ENCODE measurements around the gene RSPO4. TPM values are rescaled to one million over a fixed set of nuclear protein-coding genes. Genes with fewer than 3 reads are reported as not detected.

RSPO4 gene
- total RNA-seq, 8 experiments from 2014 or later = 0.05 to 0.81 (median 0.28) TPM; not detected in 1

DNA sequence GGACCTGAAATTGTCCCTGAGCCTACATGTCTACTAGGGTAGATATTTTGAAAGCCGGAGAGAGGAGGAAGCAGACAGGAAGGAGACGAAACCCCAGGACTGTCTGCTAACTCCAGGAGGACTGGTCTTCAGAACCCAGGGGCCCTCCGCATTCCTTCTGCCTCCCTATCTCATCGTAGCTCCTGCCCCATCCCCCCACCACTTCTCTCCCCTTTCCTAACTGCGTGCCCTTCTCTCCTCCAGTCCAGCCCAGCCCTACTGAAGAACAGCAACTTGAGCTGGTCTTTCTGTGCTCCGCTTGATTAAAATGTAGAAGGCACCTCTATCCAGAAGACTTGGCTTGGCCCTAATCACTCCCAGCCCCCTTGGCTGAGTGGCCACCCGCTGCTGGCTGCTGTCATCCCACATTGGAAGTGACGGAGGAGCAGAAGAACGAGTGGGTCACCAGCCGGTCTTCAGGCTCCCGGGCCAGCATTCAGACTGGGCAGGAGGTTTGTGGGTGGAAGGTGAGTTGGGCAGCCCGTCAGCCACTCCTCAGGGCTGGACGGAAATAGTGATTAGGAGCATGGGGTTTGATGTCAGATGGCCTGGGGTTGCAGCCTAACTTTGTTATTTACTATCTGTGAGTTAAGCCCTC, 57.2 kb downstream of the RSPO4 start:
- Histone ChIP-seq H3K4me3 (no peak overlapping the region), H3K4me1 (replicated peaks in 1 of 2) (no peaks in the 10 kb centered on the region), H3K27ac (no peak overlapping the region)
- WGBS, 10 experiments = 0 to 100% (median 63%) methylated on average over 1 to 8 of the region's 13 CpGs; no CpG with 5 or more reads in 2 of the 10 experiments
- no peak for ATAC-seq (replicated peaks in 6 of 8)
- in situ Hi-C loops (cut with MboI; ENCODE audit: low pct_unique_long_range_greater_than_20kb in 2 of 9, low sequenced_read_pairs in 9 of 9, unreplicated experiment in 9 of 9) = no loop called here

- no peaks in the 10 kb centered on the region for H3K4me1 ChIP-seq (replicated peaks in 1 of 2)
- in situ Hi-C loops (cut with MboI; ENCODE audit: low pct_unique_long_range_greater_than_20kb in 2 of 9, low sequenced_read_pairs in 9 of 9, unreplicated experiment in 9 of 9) = no loop called here
- no peak overlapping the region for H3K4me3 ChIP-seq
- WGBS, 10 experiments = 40 to 94% (median 81%) methylated on average over 1 to 2 of the region's 9 CpGs; no CpG with 5 or more reads in 4 of the 10 experiments
- H3K27ac ChIP-seq = no peak overlapping the region
- no peak for ATAC-seq (replicated peaks in 6 of 8)
Observed at GRCh38 chr20:944148-944547, 58.0 kb downstream of the RSPO4 start.

- ATAC-seq (replicated peaks in 6 of 8) = no peak
- in situ Hi-C loops (cut with MboI; ENCODE audit: low pct_unique_long_range_greater_than_20kb in 2 of 9, low sequenced_read_pairs in 9 of 9, unreplicated experiment in 9 of 9) = no loop called here
- Histone ChIP-seq H3K27ac (no peak overlapping the region), H3K4me1 (replicated peaks in 1 of 2) (no peaks in the 10 kb centered on the region), H3K4me3 (no peak overlapping the region)
- whole genome bisulfite sequencing, 10 experiments = 50 to 100% (median 70%) methylated on average over 1 to 4 of the region's 7 CpGs
Observed at GRCh38 chr20:942611-943010, 59.5 kb downstream of the RSPO4 start.

GRCh38 chr20:940926-941325, 61.2 kb downstream of the RSPO4 start:
- WGBS, 10 experiments = 0 to 79% (median 58%) methylated on average over 1 to 5 of the region's 5 CpGs; no CpG with 5 or more reads in 5 of the 10 experiments
- Histone ChIP-seq H3K4me1 (replicated peaks in 1 of 2) (no peaks in the 10 kb centered on the region), H3K4me3 (no peak overlapping the region), H3K27ac (no peak overlapping the region)
- no peak for ATAC-seq (replicated peaks in 6 of 8)
- in situ Hi-C loops (cut with MboI; ENCODE audit: low pct_unique_long_range_greater_than_20kb in 2 of 9, low sequenced_read_pairs in 9 of 9, unreplicated experiment in 9 of 9) = no loop called here

DNA sequence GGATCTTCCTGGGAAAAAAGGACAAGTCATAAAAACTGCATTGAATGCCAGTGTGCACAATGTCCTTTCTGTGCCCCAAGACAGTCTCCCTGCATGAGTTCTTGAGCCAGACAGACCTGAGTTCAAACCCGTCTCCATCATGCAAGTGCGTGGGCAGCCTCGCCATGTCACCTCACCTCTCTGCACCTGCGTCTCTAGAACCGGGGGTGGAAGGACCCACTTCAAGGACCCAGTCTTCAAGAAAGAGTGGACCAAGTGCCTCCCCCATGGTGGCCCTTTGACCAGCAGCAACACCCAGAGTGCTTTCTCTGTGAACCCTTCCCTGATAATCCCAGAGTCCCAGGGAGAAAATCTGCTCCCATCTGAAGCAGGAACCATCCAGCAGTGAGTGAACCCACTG, 62.5 kb downstream of the RSPO4 start:
- ATAC-seq (replicated peaks in 6 of 8) = no peak
- in situ Hi-C loops (cut with MboI; ENCODE audit: low pct_unique_long_range_greater_than_20kb in 2 of 9, low sequenced_read_pairs in 9 of 9, unreplicated experiment in 9 of 9) = no loop called here
- H3K4me3 ChIP-seq = no peak overlapping the region
- H3K27ac ChIP-seq = no peak overlapping the region
- no peaks in the 10 kb centered on the region for H3K4me1 ChIP-seq (replicated peaks in 1 of 2)
- WGBS, 10 experiments = 70 to 93% (median 83%) methylated on average over 1 to 5 of the region's 5 CpGs; no CpG with 5 or more reads in 6 of the 10 experiments

GRCh38 chr20:934186-934840, 67.8 kb downstream of the RSPO4 start:
- no peak overlapping the region for H3K27ac ChIP-seq
- H3K4me3 ChIP-seq = no peak overlapping the region
- no peaks in the 10 kb centered on the region for H3K4me1 ChIP-seq (replicated peaks in 1 of 2)
- in situ Hi-C loops (cut with MboI; ENCODE audit: low pct_unique_long_range_greater_than_20kb in 2 of 9, low sequenced_read_pairs in 9 of 9, unreplicated experiment in 9 of 9) = no loop called here
- WGBS, 10 experiments = 0 to 80% (median 43%) methylated on average over 1 to 7 of the region's 9 CpGs; no CpG with 5 or more reads in 1 of the 10 experiments
- no peak for ATAC-seq (replicated peaks in 6 of 8)

GRCh38 chr20:933029-933428, 69.1 kb downstream of the RSPO4 start:
- ATAC-seq (replicated peaks in 6 of 8) = peak in 1 of 8 experiments; percentile 28
- Histone ChIP-seq H3K4me1 (replicated peaks in 1 of 2) (no peaks in the 10 kb centered on the region), H3K4me3 (no peak overlapping the region), H3K27ac (no peak overlapping the region)
- WGBS, 10 experiments = 5 to 90% (median 54%) methylated on average over 1 to 2 of the region's 2 CpGs
- in situ Hi-C loops (cut with MboI; ENCODE audit: low pct_unique_long_range_greater_than_20kb in 2 of 9, low sequenced_read_pairs in 9 of 9, unreplicated experiment in 9 of 9) = no loop called here

- no peak for ATAC-seq (replicated peaks in 6 of 8)
- H3K4me1 ChIP-seq (replicated peaks in 1 of 2) = peaks cover 0 to 4% of the 10 kb centered on the region in 2 donors
- no peak overlapping the region for H3K27ac ChIP-seq
- no peak overlapping the region for H3K4me3 ChIP-seq
- WGBS, 10 experiments = 0 to 29% (median 21%) methylated on average over 1 of the region's 1 CpG
- in situ Hi-C loops (cut with MboI; ENCODE audit: low pct_unique_long_range_greater_than_20kb in 2 of 9, low sequenced_read_pairs in 9 of 9, unreplicated experiment in 9 of 9) = no loop called here
Observed at GRCh38 chr20:931401-931800, 70.7 kb downstream of the RSPO4 start.

- in situ Hi-C loops (cut with MboI; ENCODE audit: low pct_unique_long_range_greater_than_20kb in 2 of 9, low sequenced_read_pairs in 9 of 9, unreplicated experiment in 9 of 9) = no loop called here
- 0 to 92% (median 62%) methylated on average over 1 to 5 of the region's 6 CpGs; no CpG with 5 or more reads in 2 of the 10 experiments for WGBS, 10 experiments
- Histone ChIP-seq H3K4me1 (replicated peaks in 1 of 2) (peaks cover 0 to 4% of the 10 kb centered on the region in 2 donors), H3K27ac (no peak overlapping the region), H3K4me3 (no peak overlapping the region)
- ATAC-seq (replicated peaks in 6 of 8) = peak in 7 of 8 experiments; percentile 21 to 84 (median 50)
Observed at GRCh38 chr20:926670-927069, 75.4 kb downstream of the RSPO4 start.

- ATAC-seq (replicated peaks in 6 of 8) = no peak
- Histone ChIP-seq H3K27ac (no peak overlapping the region), H3K4me1 (replicated peaks in 1 of 2) (peaks cover 0 to 4% of the 10 kb centered on the region in 2 donors), H3K4me3 (no peak overlapping the region)
- 54 to 100% (median 80%) methylated on average over 2 to 9 of the region's 9 CpGs; no CpG with 5 or more reads in 2 of the 10 experiments for WGBS, 10 experiments
- in situ Hi-C loops (cut with MboI; ENCODE audit: low pct_unique_long_range_greater_than_20kb in 2 of 9, low sequenced_read_pairs in 9 of 9, unreplicated experiment in 9 of 9) = no loop called here
Observed at GRCh38 chr20:925516-925915, 76.6 kb downstream of the RSPO4 start.

GRCh38 chr20:924639-925038, 77.5 kb downstream of the RSPO4 start:
- in situ Hi-C loops (cut with MboI; ENCODE audit: low pct_unique_long_range_greater_than_20kb in 2 of 9, low sequenced_read_pairs in 9 of 9, unreplicated experiment in 9 of 9) = no loop called here
- H3K4me3 ChIP-seq = no peak overlapping the region
- no peak overlapping the region for H3K27ac ChIP-seq
- ATAC-seq (replicated peaks in 6 of 8) = peak in 2 of 8 experiments; percentile 21 to 81
- peaks cover 0 to 4% of the 10 kb centered on the region in 2 donors for H3K4me1 ChIP-seq (replicated peaks in 1 of 2)

- Histone ChIP-seq H3K27ac (no peak overlapping the region), H3K4me3 (no peak overlapping the region), H3K4me1 (replicated peaks in 1 of 2) (peaks cover 0 to 4% of the 10 kb centered on the region in 2 donors)
- no peak for ATAC-seq (replicated peaks in 6 of 8)
- WGBS, 10 experiments = 0 to 100% (median 50%) methylated on average over 1 to 4 of the region's 4 CpGs; no CpG with 5 or more reads in 3 of the 10 experiments
- in situ Hi-C loops (cut with MboI; ENCODE audit: low pct_unique_long_range_greater_than_20kb in 2 of 9, low sequenced_read_pairs in 9 of 9, unreplicated experiment in 9 of 9) = no loop called here
Observed at GRCh38 chr20:922781-923180, 79.3 kb downstream of the RSPO4 start.

GRCh38 chr20:921068-921467, 81.0 kb downstream of the RSPO4 start:
- in situ Hi-C loops (cut with MboI; ENCODE audit: low pct_unique_long_range_greater_than_20kb in 2 of 9, low sequenced_read_pairs in 9 of 9, unreplicated experiment in 9 of 9) = no loop called here
- no peak overlapping the region for H3K27ac ChIP-seq
- ATAC-seq (replicated peaks in 6 of 8) = no peak
- H3K4me1 ChIP-seq (replicated peaks in 1 of 2) = no peaks in the 10 kb centered on the region
- no peak overlapping the region for H3K4me3 ChIP-seq
- 60 to 100% (median 89%) methylated on average over 1 to 4 of the region's 5 CpGs; no CpG with 5 or more reads in 7 of the 10 experiments for WGBS, 10 experiments

Data from motor neuron (in vitro differentiated cells).